Duodenal mucosa (tissue), 2 donors: Measurements from ENCODE around the gene FMR1.

Source experiments
- H3K27ac ChIP-seq: one replicate; pipeline ENCODE4 v1.7.0; 2013; ENCODE audit warnings: low read depth, low read length
- H3K27me3 ChIP-seq, 2 donors: one replicate each; pipeline ENCODE4 v1.7.0; 2013; ENCODE audit warnings: low read length in 2 of 2, control low read depth in 1 of 2; ENCODE audit not compliant: insufficient read depth in 2 of 2, control insufficient read depth in 1 of 2
- H3K36me3 ChIP-seq, 2 donors: one replicate each; pipeline ENCODE4 v1.7.0; 2013; ENCODE audit warnings: low read length in 2 of 2, control low read depth in 1 of 2; ENCODE audit not compliant: insufficient read depth in 2 of 2, control insufficient read depth in 1 of 2
- H3K4me1 ChIP-seq, 2 donors: one replicate each; pipeline ENCODE4 v1.7.0; 2013; ENCODE audit warnings: low read length in 2 of 2, control low read depth in 1 of 2; ENCODE audit not compliant: insufficient read depth in 2 of 2, control insufficient read depth in 1 of 2
- H3K4me3 ChIP-seq, 2 donors: one replicate each; pipeline ENCODE4 v1.7.0; 2013; ENCODE audit warnings: low read length in 2 of 2, low read depth in 1 of 2
- H3K9ac ChIP-seq, 2 donors: one replicate each; pipeline ENCODE4 v1.7.0; 2013; ENCODE audit warnings: low read length in 2 of 2, low read depth in 1 of 2
- H3K9me3 ChIP-seq, 2 donors: one replicate each; pipeline ENCODE4 v1.7.0; 2013; ENCODE audit warnings: low read length in 2 of 2, control low read depth in 1 of 2; ENCODE audit not compliant: control insufficient read depth in 1 of 2

The FMR1 gene

GRCh38 chrX:147914591-147914990 lies 2.9 kb downstream of the FMR1 start:
- no peaks in the 10 kb centered on the region for H3K9me3 ChIP-seq
- no peaks in the 10 kb centered on the region for H3K27me3 ChIP-seq
- H3K27ac ChIP-seq, result no peak overlapping the region
- H3K4me1 ChIP-seq, result peaks cover 9 to 36% of the 10 kb centered on the region in 2 donors
- no peaks in the 10 kb centered on the region for H3K36me3 ChIP-seq
- no peak overlapping the region for H3K4me3 ChIP-seq
- no peak overlapping the region for H3K9ac ChIP-seq

- no peaks in the 10 kb centered on the region for H3K9me3 ChIP-seq
- H3K27me3 ChIP-seq, result no peaks in the 10 kb centered on the region
- no peaks in the 10 kb centered on the region for H3K36me3 ChIP-seq
- H3K4me1 ChIP-seq, result peaks cover 9 to 31% of the 10 kb centered on the region in 2 donors
- no peak overlapping the region for H3K9ac ChIP-seq
- no peak overlapping the region for H3K27ac ChIP-seq
- no peak overlapping the region for H3K4me3 ChIP-seq
These were observed 4.8 kb downstream of the FMR1 start for GRCh38 chrX:147916375-147916968.

- peaks cover 9 to 31% of the 10 kb centered on the region in 2 donors for H3K4me1 ChIP-seq
- H3K4me3 ChIP-seq, result no peak overlapping the region
- no peaks in the 10 kb centered on the region for H3K36me3 ChIP-seq
- H3K27me3 ChIP-seq, result no peaks in the 10 kb centered on the region
- no peak overlapping the region for H3K27ac ChIP-seq
- no peaks in the 10 kb centered on the region for H3K9me3 ChIP-seq
- no peak overlapping the region for H3K9ac ChIP-seq
These were observed 6.3 kb downstream of the FMR1 start for GRCh38 chrX:147917700-147918695.

- Histone ChIP-seq H3K27ac (no peak overlapping the region), H3K36me3 (no peaks in the 10 kb centered on the region), H3K27me3 (no peaks in the 10 kb centered on the region), H3K4me3 (no peak overlapping the region), H3K9me3 (no peaks in the 10 kb centered on the region), H3K4me1 (peaks cover 5 to 19% of the 10 kb centered on the region in 2 donors), H3K9ac (no peak overlapping the region)
These were observed 8.5 kb downstream of the FMR1 start for GRCh38 chrX:147920161-147920666.

GRCh38 chrX:147923605-147924004 lies 11.9 kb downstream of the FMR1 start:
- H3K36me3 ChIP-seq, result peaks cover 0 to 7% of the 10 kb centered on the region in 2 donors
- H3K27me3 ChIP-seq, result no peaks in the 10 kb centered on the region
- no peaks in the 10 kb centered on the region for H3K4me1 ChIP-seq
- H3K9ac ChIP-seq, result no peak overlapping the region
- H3K9me3 ChIP-seq, result no peaks in the 10 kb centered on the region
- no peak overlapping the region for H3K27ac ChIP-seq
- H3K4me3 ChIP-seq, result no peak overlapping the region

- no peak overlapping the region for H3K4me3 ChIP-seq
- H3K4me1 ChIP-seq, result no peaks in the 10 kb centered on the region
- no peaks in the 10 kb centered on the region for H3K9me3 ChIP-seq
- no peak overlapping the region for H3K27ac ChIP-seq
- no peaks in the 10 kb centered on the region for H3K27me3 ChIP-seq
- peaks cover 5 to 16% of the 10 kb centered on the region in 2 donors for H3K36me3 ChIP-seq
- H3K9ac ChIP-seq, result no peak overlapping the region
These were observed 15.5 kb downstream of the FMR1 start for GRCh38 chrX:147927256-147927655.

- H3K27me3 ChIP-seq, result no peaks in the 10 kb centered on the region
- H3K27ac ChIP-seq, result no peak overlapping the region
- no peak overlapping the region for H3K9ac ChIP-seq
- peaks cover 13 to 41% of the 10 kb centered on the region in 2 donors for H3K36me3 ChIP-seq
- H3K9me3 ChIP-seq, result no peaks in the 10 kb centered on the region
- H3K4me3 ChIP-seq, result no peak overlapping the region
- no peaks in the 10 kb centered on the region for H3K4me1 ChIP-seq
These were observed 22.1 kb downstream of the FMR1 start for GRCh38 chrX:147933815-147934214.

- H3K27ac ChIP-seq, result no peak overlapping the region
- H3K36me3 ChIP-seq, result peaks cover 9 to 36% of the 10 kb centered on the region in 2 donors
- no peak overlapping the region for H3K9ac ChIP-seq
These were observed 23.5 kb downstream of the FMR1 start for GRCh38 chrX:147935156-147935758.

GRCh38 chrX:147945286-147945685 lies 33.6 kb downstream of the FMR1 start:
- Histone ChIP-seq H3K27ac (no peak overlapping the region), H3K4me3 (no peak overlapping the region), H3K9me3 (no peaks in the 10 kb centered on the region), H3K36me3 (peaks cover 9 to 41% of the 10 kb centered on the region in 2 donors), H3K4me1 (no peaks in the 10 kb centered on the region), H3K27me3 (no peaks in the 10 kb centered on the region), H3K9ac (no peak overlapping the region)

More at GRCh38 chrX:147935156-147935758, 23.5 kb downstream of the FMR1 start:
- Histone ChIP-seq H3K4me3 (no peak overlapping the region), H3K27me3 (no peaks in the 10 kb centered on the region), H3K9me3 (no peaks in the 10 kb centered on the region), H3K4me1 (no peaks in the 10 kb centered on the region)

GRCh38 chrX:147948531-147948930 lies 36.8 kb downstream of the FMR1 start:
- peaks cover 3 to 24% of the 10 kb centered on the region in 2 donors for H3K36me3 ChIP-seq

More at GRCh38 chrX:147948531-147948930, 36.8 kb downstream of the FMR1 start:
- Histone ChIP-seq H3K4me3 (no peak overlapping the region), H3K4me1 (no peaks in the 10 kb centered on the region), H3K9me3 (no peaks in the 10 kb centered on the region), H3K27ac (no peak overlapping the region), H3K27me3 (no peaks in the 10 kb centered on the region), H3K9ac (no peak overlapping the region)
